ENCODE measurements around the gene GRIA4.
"Not testable (repeated sequence)": the region's sequence is repeated elsewhere in the genome, so short reads cannot be mapped to it uniquely, and the experiment has no call there.

The GRIA4 gene

GRCh38 chr11:105860105-105860504 lies 250.2 kb downstream of the GRIA4 start:
- DNase-seq (ENCODE audit: low spot score), result no peak

GRCh38 chr11:105861225-105861624 lies 251.4 kb downstream of the GRIA4 start:
- DNase-seq (ENCODE audit: low spot score), result no peak

- DNase-seq (ENCODE audit: low spot score), result peak; percentile 65
These were observed 253.0 kb downstream of the GRIA4 start for GRCh38 chr11:105862736-105863367.

GRCh38 chr11:105863523-105863922 lies 253.7 kb downstream of the GRIA4 start:
- DNase-seq (ENCODE audit: low spot score), result no peak

- no peak for DNase-seq (ENCODE audit: low spot score)
These were observed 257.9 kb downstream of the GRIA4 start for GRCh38 chr11:105867742-105868141.

GRCh38 chr11:105868762-105869285 lies 259.0 kb downstream of the GRIA4 start:
- DNase-seq (ENCODE audit: low spot score), result no peak

GRCh38 chr11:105870516-105871113 lies 260.7 kb downstream of the GRIA4 start:
- no peak for DNase-seq (ENCODE audit: low spot score)

GRCh38 chr11:105878510-105878909 lies 268.6 kb downstream of the GRIA4 start:
- no peak for DNase-seq (ENCODE audit: low spot score)

- DNase-seq (ENCODE audit: low spot score), result not testable (repeated sequence)
These were observed 269.1 kb downstream of the GRIA4 start for GRCh38 chr11:105878927-105879326.

- DNase-seq (ENCODE audit: low spot score), result no peak
These were observed 271.2 kb downstream of the GRIA4 start for GRCh38 chr11:105881027-105881426.

GRCh38 chr11:105884436-105884835 lies 274.6 kb downstream of the GRIA4 start:
- DNase-seq (ENCODE audit: low spot score), result no peak

- no peak for DNase-seq (ENCODE audit: low spot score)
These were observed 281.8 kb downstream of the GRIA4 start for GRCh38 chr11:105891685-105892084.

- no peak for DNase-seq (ENCODE audit: low spot score)
These were observed 287.3 kb downstream of the GRIA4 start for GRCh38 chr11:105897161-105897560.

GRCh38 chr11:105899772-105900171 lies 289.9 kb downstream of the GRIA4 start:
- no peak for DNase-seq (ENCODE audit: low spot score)

- no peak for DNase-seq (ENCODE audit: low spot score)
These were observed 290.7 kb downstream of the GRIA4 start for GRCh38 chr11:105900515-105901035.

GRCh38 chr11:105903113-105903512 lies 293.2 kb downstream of the GRIA4 start:
- DNase-seq (ENCODE audit: low spot score), result no peak

- DNase-seq (ENCODE audit: low spot score), result no peak
These were observed 296.6 kb downstream of the GRIA4 start for GRCh38 chr11:105906517-105906916.

- DNase-seq (ENCODE audit: low spot score), result no peak
These were observed 297.4 kb downstream of the GRIA4 start for GRCh38 chr11:105907319-105907718.

- peak; percentile 14 for DNase-seq (ENCODE audit: low spot score)
These were observed 300.3 kb downstream of the GRIA4 start for GRCh38 chr11:105910095-105910715.

- no peak for DNase-seq (ENCODE audit: low spot score)
These were observed 301.6 kb downstream of the GRIA4 start for GRCh38 chr11:105911454-105911853.

- no peak for DNase-seq (ENCODE audit: low spot score)
These were observed 302.8 kb downstream of the GRIA4 start for GRCh38 chr11:105912666-105913065.

- no peak for DNase-seq (ENCODE audit: low spot score)
These were observed 305.1 kb downstream of the GRIA4 start for GRCh38 chr11:105915021-105915420.

- no peak for DNase-seq (ENCODE audit: low spot score)
These were observed 308.2 kb downstream of the GRIA4 start for GRCh38 chr11:105918039-105918438.

Measured in kidney capillary endothelial cell (primary cell).